H1 (cell line): ENCODE data around the gene MIPOL1. TPM values are rescaled to one million over a fixed set of nuclear protein-coding genes. Genes with fewer than 3 reads are reported as not detected.

Experiments used
- CTCF ChIA-PET: fragments of 300-600 bp; sonication (Branson Sonifier 250); formaldehyde crosslinking; loops from one replicate; lab custom pipeline; 2021; ENCODE audit not compliant: partially characterized antibody; lab: Charles Lee
- POLR2A ChIA-PET: fragments of 300-600 bp; sonication (Branson Sonifier 250); formaldehyde crosslinking; loops from one replicate; lab custom pipeline; 2021; ENCODE audit warnings: inconsistent platforms; ENCODE audit not compliant: partially characterized antibody; lab: Charles Lee
- DNase-seq, 2 experiments: peaks; one replicate each; pipeline versions ENCODE4 v3.0.0 to v3.0.0-alpha.2; 2010 to 2022; ENCODE audit warnings: low spot score in 2 of 2, low read depth in 1 of 2, mixed read lengths in 1 of 2
- FAIRE-seq: peaks from 2 replicates; lab custom pipeline; 2011; peaks lifted over from hg19 to GRCh38; lab: Jason Lieb, UNC
- H2AFZ ChIP-seq: 2 replicates; pipeline ENCODE4 v1.8.1; 2012; ENCODE audit warnings: low read length, inconsistent platforms
- H2AK5ac ChIP-seq: 2 replicates; pipeline ENCODE4 v1.6.1; 2013; ENCODE audit warnings: low read depth, low read length
- H2BK120ac ChIP-seq: replicated peaks from 2 replicates; pipeline ENCODE3; 2013; ENCODE audit warnings: low read depth, low read length, inconsistent platforms
- H2BK12ac ChIP-seq: 2 replicates; pipeline ENCODE4 v1.6.1; 2013; ENCODE audit warnings: low read depth, low read length
- H2BK15ac ChIP-seq: 2 replicates; pipeline ENCODE4 v1.6.1; 2013; ENCODE audit warnings: low read length
- H2BK20ac ChIP-seq: 2 replicates; pipeline ENCODE4 v1.6.1; 2013; ENCODE audit warnings: low read length
- H2BK5ac ChIP-seq: 2 replicates; pipeline ENCODE4 v1.6.1; 2013; ENCODE audit warnings: low read depth, low read length
- H3K14ac ChIP-seq: 2 replicates; pipeline ENCODE4 v1.6.1; 2013; ENCODE audit warnings: inconsistent platforms; ENCODE audit not compliant: insufficient read length
- H3K18ac ChIP-seq: 2 replicates; pipeline ENCODE4 v1.6.1; 2013; ENCODE audit warnings: low read length; ENCODE audit errors: extremely low read depth
- H3K23ac ChIP-seq: 2 replicates; pipeline ENCODE4 v1.6.1; 2013; ENCODE audit warnings: inconsistent platforms; ENCODE audit not compliant: insufficient read length
- H3K23me2 ChIP-seq: 2 replicates; pipeline ENCODE4 v1.6.1; 2013; ENCODE audit warnings: low read depth, low read length
- H3K27ac ChIP-seq: 2 replicates; pipeline ENCODE4 v1.6.1; 2011; ENCODE audit warnings: low read depth, low read length, inconsistent platforms
- H3K27me3 ChIP-seq, 4 experiments: replicated peaks in 1 of 4; 1 replicate in 1 of 4; 2 replicates in 3 of 4; pipeline versions ENCODE4 v1.6.1 to v1.8.1; 2011 to 2013; ENCODE audit warnings: low read length in 3 of 4, mild to moderate bottlenecking in 3 of 4, inconsistent platforms in 2 of 4, mixed read lengths in 2 of 4, moderate library complexity in 1 of 4; ENCODE audit not compliant: control insufficient read depth in 3 of 4, insufficient read depth in 3 of 4; ENCODE audit errors: extremely low read depth in 1 of 4
- H3K36me3 ChIP-seq, 4 experiments: 2 replicates each; pipeline versions ENCODE4 v1.6.1 to v1.8.1; 2011 to 2013; ENCODE audit warnings: mild to moderate bottlenecking in 4 of 4, low read length in 3 of 4, moderate library complexity in 2 of 4, control low read depth in 1 of 4, inconsistent platforms in 1 of 4; ENCODE audit not compliant: insufficient read depth in 4 of 4, control insufficient read depth in 2 of 4
- H3K4ac ChIP-seq: replicated peaks from 2 replicates; pipeline ENCODE3; 2013; ENCODE audit warnings: low read length, low read depth, mixed read lengths, inconsistent platforms; ENCODE audit not compliant: insufficient read length
- H3K4me1 ChIP-seq, 4 experiments: replicated peaks in 1 of 4; 1 replicate in 1 of 4; 2 replicates in 3 of 4; pipeline versions ENCODE4 v1.6.1 to v1.8.1; 2011 to 2013; ENCODE audit warnings: low read length in 3 of 4, inconsistent platforms in 2 of 4, mixed read lengths in 1 of 4; ENCODE audit not compliant: insufficient read depth in 4 of 4, control insufficient read depth in 3 of 4
- H3K4me2 ChIP-seq, 2 experiments: 2 replicates each; pipeline versions ENCODE4 v1.6.1 to v1.8.1; 2011 to 2013; ENCODE audit warnings: low read depth in 2 of 2, low read length in 2 of 2, control low read depth in 1 of 2, inconsistent platforms in 1 of 2, mild to moderate bottlenecking in 1 of 2; ENCODE audit not compliant: insufficient read depth in 1 of 2
- H3K4me3 ChIP-seq, 4 experiments: fragments of 200-600, 300-600 bp in 1 of 4; sonication (generic), shearing (Covaris generic), sonication (Bioruptor Twin) in 1 of 4; 2 replicates each; pipeline versions ENCODE4 v1.5.1 to v1.8.1; 2011 to 2016; ENCODE audit warnings: low read length in 4 of 4, low read depth in 3 of 4, control low read depth in 2 of 4, inconsistent platforms in 2 of 4, mild to moderate bottlenecking in 2 of 4, mixed read lengths in 1 of 4, moderate library complexity in 1 of 4; ENCODE audit not compliant: insufficient read depth in 2 of 4; ENCODE audit errors: extremely low read depth in 1 of 4
- H3K56ac ChIP-seq: replicated peaks from 2 replicates; pipeline ENCODE3; 2013; ENCODE audit warnings: low read depth, mild to moderate bottlenecking, mixed read lengths, low read length, inconsistent platforms; ENCODE audit not compliant: insufficient read length
- H3K79me1 ChIP-seq: 2 replicates; pipeline ENCODE4 v1.6.1; 2013; ENCODE audit warnings: low read depth, low read length, control low read depth
- H3K79me2 ChIP-seq, 2 experiments: 2 replicates each; pipeline versions ENCODE4 v1.6.1 to v1.8.1; 2012 to 2013; ENCODE audit warnings: low read length in 2 of 2, mild to moderate bottlenecking in 2 of 2, inconsistent platforms in 1 of 2; ENCODE audit not compliant: insufficient read depth in 2 of 2, control insufficient read depth in 1 of 2
- H3K9ac ChIP-seq, 4 experiments: replicated peaks in 1 of 4; 1 replicate in 1 of 4; 2 replicates in 3 of 4; pipeline versions ENCODE4 v1.6.1 to v1.8.1; 2011 to 2013; ENCODE audit warnings: low read depth in 3 of 4, low read length in 3 of 4, control low read depth in 2 of 4, mild to moderate bottlenecking in 2 of 4, moderate library complexity in 2 of 4, inconsistent platforms in 1 of 4; ENCODE audit errors: extremely low read depth in 1 of 4
- H3K9me3 ChIP-seq, 2 experiments: 2 replicates each; pipeline versions ENCODE4 v1.6.1 to v1.8.1; 2012 to 2013; ENCODE audit warnings: mild to moderate bottlenecking in 2 of 2, moderate library complexity in 2 of 2, control low read depth in 1 of 2, inconsistent platforms in 1 of 2, low read depth in 1 of 2, low read length in 1 of 2, mixed read lengths in 1 of 2; ENCODE audit not compliant: insufficient read depth in 2 of 2
- H4K20me1 ChIP-seq, 2 experiments: replicated peaks in 1 of 2; 2 replicates each; pipeline versions ENCODE3 to v1.8.1; 2011 to 2013; ENCODE audit warnings: inconsistent platforms in 2 of 2, low read length in 2 of 2, mild to moderate bottlenecking in 1 of 2; ENCODE audit not compliant: insufficient read depth in 2 of 2, control insufficient read depth in 1 of 2
- H4K5ac ChIP-seq: 2 replicates; pipeline ENCODE4 v1.6.1; 2013; ENCODE audit warnings: low read length, low read depth, mixed read lengths, inconsistent platforms; ENCODE audit not compliant: insufficient read length
- H4K8ac ChIP-seq: 2 replicates; pipeline ENCODE4 v1.8.0; 2013; ENCODE audit warnings: mild to moderate bottlenecking, moderate library complexity, low read length, inconsistent platforms; ENCODE audit not compliant: insufficient read depth; ENCODE audit errors: extremely low read depth
- H4K91ac ChIP-seq: replicated peaks from 2 replicates; pipeline ENCODE3; 2013; ENCODE audit warnings: low read length, mixed read lengths, inconsistent platforms; ENCODE audit not compliant: insufficient read length
- BCL11A ChIP-seq, 2 experiments: IDR thresholded peaks; one replicate each; pipeline ENCODE4 v1.6.1; 2011; ENCODE audit warnings: low read depth in 2 of 2, low read length in 2 of 2, mild to moderate bottlenecking in 2 of 2
- BRCA1 ChIP-seq: IDR thresholded peaks from 2 replicates; pipeline ENCODE4 v1.6.1; 2012; ENCODE audit warnings: low read depth, low read length, improper control_type of control experiment
- CTBP2 ChIP-seq: IDR thresholded peaks from 2 replicates; pipeline ENCODE4 v1.7.0; 2011; ENCODE audit warnings: borderline replicate concordance, mild to moderate bottlenecking, moderate library complexity, mixed read lengths, low read length; ENCODE audit not compliant: insufficient read depth, insufficient read length
- E2F6 ChIP-seq: IDR thresholded peaks from 2 replicates; pipeline ENCODE4 v1.6.1; 2012; ENCODE audit warnings: inconsistent platforms
- FOSL1 ChIP-seq: IDR thresholded peaks from 2 replicates; pipeline ENCODE4 v1.6.1; 2011; ENCODE audit warnings: mild to moderate bottlenecking, low read depth, low read length, moderate library complexity; ENCODE audit not compliant: insufficient read depth
- MAFK ChIP-seq: IDR thresholded peaks from 2 replicates; pipeline ENCODE4 v1.6.1; 2012; ENCODE audit warnings: low read depth, mild to moderate bottlenecking, improper control_type of control experiment, low read length
- NANOG ChIP-seq: IDR thresholded peaks from 2 replicates; pipeline ENCODE4 v1.6.1; 2011; ENCODE audit warnings: low read length, low read depth, mild to moderate bottlenecking, inconsistent platforms; ENCODE audit not compliant: insufficient read depth, poor library complexity, severe bottlenecking
- POU5F1 ChIP-seq: IDR thresholded peaks from 2 replicates; pipeline ENCODE4 v1.6.1; 2011; ENCODE audit warnings: low read depth, mild to moderate bottlenecking, low read length, moderate library complexity
- RAD21 ChIP-seq, 2 experiments: IDR thresholded peaks in 1 of 2; conservative IDR thresholded peaks in 1 of 2; 2 replicates each; pipeline ENCODE4 v1.6.1; 2011; ENCODE audit warnings: low read depth in 2 of 2, low read length in 2 of 2, improper control_type of control experiment in 1 of 2, inconsistent platforms in 1 of 2, mild to moderate bottlenecking in 1 of 2, moderate library complexity in 1 of 2
- RFX5 ChIP-seq: IDR thresholded peaks from 2 replicates; pipeline ENCODE4 v1.6.1; 2011; ENCODE audit warnings: low read depth, low read length, improper control_type of control experiment, borderline replicate concordance
- SIX5 ChIP-seq: IDR thresholded peaks from 2 replicates; pipeline ENCODE4 v1.6.1; 2011; ENCODE audit warnings: mild to moderate bottlenecking, low read depth, low read length
- SRF ChIP-seq: IDR thresholded peaks from 2 replicates; pipeline ENCODE4 v1.6.1; 2011; ENCODE audit warnings: mild to moderate bottlenecking, low read depth, low read length, moderate library complexity
- USF2 ChIP-seq: IDR thresholded peaks from 2 replicates; pipeline ENCODE4 v1.6.1; 2011; ENCODE audit warnings: low read length, improper control_type of control experiment
- YY1 ChIP-seq: IDR thresholded peaks from 2 replicates; pipeline ENCODE4 v1.6.1; 2011; ENCODE audit warnings: low read depth, mild to moderate bottlenecking, low read length
- polyA plus RNA-seq, 7 experiments: library from polyadenylated mRNA; depleted of rRNA in 3 of 7; stranded (reverse) in 5 of 7; unstranded in 2 of 7; fragments of >200 nt in 5 of 7; fragments of 200-250 nt in 2 of 7; gene quantifications; 1 replicate in 5 of 7; 2 replicates in 1 of 7; 4 replicates in 1 of 7; pipeline versions ENCODE4 v1.2.1 to v1.2.3, GENCODE V29; 2011 to 2013; ENCODE audit warnings: missing spikeins in 2 of 7, mixed read lengths in 2 of 7
- total RNA-seq: library from RNA; stranded (reverse); fragmentation: NEBNext Ultra II Directional; extraction: Animal tissue kit (Norgen Biotek cat#: 25700); gene quantifications from 2 replicates; pipeline ENCODE4 v1.2.1, GENCODE V29; 2021

MIPOL1 gene
- total and polyA plus RNA-seq, 2 of the 8 experiments (the other 6 are each of a cell fraction or from before 2014, with no cell fraction given), result 2.8 to 23.9 TPM

GRCh38 chr14:37545174-37545573 is 347.4 kb downstream of the MIPOL1 start:
- Histone ChIP-seq H3K9ac (no peak overlapping the region), H3K56ac (no peak overlapping the region), H4K5ac (no peak overlapping the region), H4K20me1 (no peaks in the 10 kb centered on the region), H2AK5ac (no peak overlapping the region), H3K36me3 (no peaks in the 10 kb centered on the region), H3K4me3 (no peak overlapping the region), H3K9me3 (no peaks in the 10 kb centered on the region), H2BK120ac (no peak overlapping the region)
- TF ChIP-seq CTBP2 (no peak), SRF (no peak), BRCA1 (no peak), RFX5 (no peak), YY1 (no peak), E2F6 (no peak), RAD21 (IDR thresholded peaks at IDR 0.05 in 1 of 2, conservative IDR thresholded peaks at IDR 0.05 in 1 of 2; ENCODE audit: low read depth in 2 of 2, low read length in 2 of 2) (no peak), FOSL1 (no peak), NANOG (no peak), SIX5 (no peak), MAFK (no peak), BCL11A (IDR thresholded peaks at IDR 0.05; ENCODE audit: low read depth in 2 of 2, low read length in 2 of 2) (no peak), USF2 (no peak), POU5F1 (no peak)
- TF ChIP-seq, all 59 proteins: peak for 0
- H3K27me3 ChIP-seq, result no peaks in the 10 kb centered on the region
- no peak overlapping the region for H3K18ac ChIP-seq
- H2BK15ac ChIP-seq, result no peak overlapping the region
- no peaks in the 10 kb centered on the region for H3K79me1 ChIP-seq
- H2BK20ac ChIP-seq, result no peak overlapping the region
- ChIA-PET POLR2A (no interaction called here), CTCF (interaction anchor here (1.3 kb wide), 1 partner anchor 299 kb away, joined by 4 read pairs; no protein-coding TSS in a partner anchor)
- no peak overlapping the region for H2BK5ac ChIP-seq
- H3K14ac ChIP-seq, result no peak overlapping the region
- H3K4me2 ChIP-seq, result no peak overlapping the region
- H2AFZ ChIP-seq, result no peak overlapping the region
- no peak overlapping the region for H3K23ac ChIP-seq
- no peak for FAIRE-seq
- no peak overlapping the region for H2BK12ac ChIP-seq
- H4K8ac ChIP-seq, result no peak overlapping the region
- no peak overlapping the region for H4K91ac ChIP-seq
- no peaks in the 10 kb centered on the region for H3K23me2 ChIP-seq
- no peaks in the 10 kb centered on the region for H3K79me2 ChIP-seq
- H3K27ac ChIP-seq, result no peak overlapping the region
- H3K4me1 ChIP-seq, result no peaks in the 10 kb centered on the region
- no peak overlapping the region for H3K4ac ChIP-seq
- no peak for DNase-seq
